ENCODE measurements around the gene ZNF423.

ZNF423 gene

GRCh38 chr16:49639739-49640431, 216.0 kb downstream of the ZNF423 start:
- DNase-seq (ENCODE audit: low spot score) = no peak

- no peak for DNase-seq (ENCODE audit: low spot score)
Measured at GRCh38 chr16:49638673-49639610, 217.0 kb downstream of the ZNF423 start.

- no peak for DNase-seq (ENCODE audit: low spot score)
Measured at GRCh38 chr16:49637933-49638672, 217.8 kb downstream of the ZNF423 start.

GRCh38 chr16:49637511-49637910, 218.4 kb downstream of the ZNF423 start:
- DNase-seq (ENCODE audit: low spot score) = no peak

- DNase-seq (ENCODE audit: low spot score) = no peak
Measured at GRCh38 chr16:49636608-49637007, 219.3 kb downstream of the ZNF423 start.

GRCh38 chr16:49635591-49636581, 220.0 kb downstream of the ZNF423 start:
- no peak for DNase-seq (ENCODE audit: low spot score)

- DNase-seq (ENCODE audit: low spot score) = no peak
Measured at GRCh38 chr16:49635009-49635350, 220.9 kb downstream of the ZNF423 start.

- no peak for DNase-seq (ENCODE audit: low spot score)
Measured at GRCh38 chr16:49634235-49635008, 221.5 kb downstream of the ZNF423 start.

- no peak for DNase-seq (ENCODE audit: low spot score)
Measured at GRCh38 chr16:49632795-49633184, 223.1 kb downstream of the ZNF423 start.

- DNase-seq (ENCODE audit: low spot score) = no peak
Measured at GRCh38 chr16:49632086-49632794, 223.7 kb downstream of the ZNF423 start.

- DNase-seq (ENCODE audit: low spot score) = peak; percentile 57
Measured at GRCh38 chr16:49631187-49632041, 224.5 kb downstream of the ZNF423 start.

GRCh38 chr16:49630783-49631182, 225.1 kb downstream of the ZNF423 start:
- DNase-seq (ENCODE audit: low spot score) = no peak

- no peak for DNase-seq (ENCODE audit: low spot score)
Measured at GRCh38 chr16:49629851-49630250, 226.1 kb downstream of the ZNF423 start.

- no peak for DNase-seq (ENCODE audit: low spot score)
Measured at GRCh38 chr16:49628148-49628547, 227.8 kb downstream of the ZNF423 start.

GRCh38 chr16:49625311-49626065, 230.4 kb downstream of the ZNF423 start:
- no peak for DNase-seq (ENCODE audit: low spot score)

GRCh38 chr16:49623501-49624266, 232.2 kb downstream of the ZNF423 start:
- DNase-seq (ENCODE audit: low spot score) = no peak

All from AG20443 (cell line).